Testis (tissue), 3 donors: ENCODE results near the gene SLC35F4. TPM values are rescaled to one million over a fixed set of nuclear protein-coding genes. Genes with fewer than 3 reads are reported as not detected.

Experiments
- DNase-seq: peaks from one replicate; pipeline ENCODE4 v3.0.0-alpha.2; 2019
- H3K27ac ChIP-seq, 2 donors: fragments of 200-600 bp; sonication (generic); one replicate each; pipeline ENCODE4 v1.5.1; 2019
- H3K27me3 ChIP-seq: fragments of 200-600 bp; sonication (generic); one replicate; pipeline ENCODE4 v1.5.1; 2019
- H3K36me3 ChIP-seq: fragments of 200-600 bp; sonication (generic); one replicate; pipeline ENCODE4 v1.5.1; 2017; ENCODE audit warnings: low read depth; ENCODE audit errors: missing control alignments
- H3K4me1 ChIP-seq: fragments of 200-600 bp; sonication (generic); one replicate; pipeline ENCODE4 v1.5.1; 2019
- H3K4me3 ChIP-seq, 2 donors: fragments of 200-600 bp; sonication (generic); one replicate each; pipeline ENCODE4 v1.5.1; 2017 to 2019
- H3K9me3 ChIP-seq: fragments of 200-600 bp; sonication (generic); one replicate; pipeline ENCODE4 v1.5.1; 2017
- CTCF ChIP-seq, 3 experiments: fragments of 450-650 bp in 2 of 3; fragments of 200-600 bp in 1 of 3; sonication (generic) in 1 of 3; IDR thresholded peaks; one replicate each; pipeline ENCODE4 v1.5.1; 2016 to 2019; ENCODE audit warnings: antibody characterized with exemption in 3 of 3, mild to moderate bottlenecking in 2 of 3, moderate library complexity in 1 of 3
- POLR2A ChIP-seq: fragments of 450-650 bp; IDR thresholded peaks from one replicate; pipeline ENCODE4 v1.6.1; 2017; ENCODE audit warnings: antibody characterized with exemption, mild to moderate bottlenecking, moderate library complexity
- WGBS, 2 donors: methylation state at CpG; one replicate each; pipeline ENCODE4 v1.1.5; 2018; 5-methylcytosine and 5-hydroxymethylcytosine counted together
- intact Hi-C: fragments of 100-400 bp; cut with DNase I; formaldehyde crosslinking; loops from one replicate; pipeline ENCODE4 v1.15.1; 2023; ENCODE audit warnings: low total_unique reads
- polyA plus RNA-seq: library from polyadenylated mRNA; stranded (reverse); fragments of 350-450 nt; fragmentation: Illumina TruSeq; extraction: RNeasy Lipid Tissue Mini Kit (QIAGEN cat#74804); gene quantifications from one replicate; pipeline ENCODE4 v1.2.3, GENCODE V29; 2014; ENCODE audit warnings: low read depth, low replicate concordance; ENCODE audit not compliant: insufficient read depth
- total RNA-seq, 2 donors: library from RNA; depleted of rRNA; stranded (reverse); fragments of >200 nt; gene quantifications; one replicate each; pipeline ENCODE4 v1.2.3, GENCODE V29; 2016

SLC35F4 gene
- total and polyA plus RNA-seq, 3 donors from 2014 or later, result 0.50 to 2.8 (median 2.3) TPM

GRCh38 chr14:57568554-57568953 is 297.3 kb downstream of the SLC35F4 start:
- H3K36me3 ChIP-seq, result no peaks in the 10 kb centered on the region
- no peaks in the 10 kb centered on the region for H3K4me1 ChIP-seq
- DNase-seq, result no peak
- intact Hi-C loops, result no loop called here
- WGBS, 2 donors, result 80 to 83% methylated on average over 4 of the region's 4 CpGs
- TF ChIP-seq CTCF (IDR thresholded peaks at IDR 0.05) (no peak), POLR2A (no peak)
- H3K9me3 ChIP-seq, result no peaks in the 10 kb centered on the region
- H3K27ac ChIP-seq, result no peak overlapping the region
- no peak overlapping the region for H3K4me3 ChIP-seq
- H3K27me3 ChIP-seq, result no peaks in the 10 kb centered on the region

GRCh38 chr14:57567220-57567619 is 298.7 kb downstream of the SLC35F4 start:
- TF ChIP-seq CTCF (IDR thresholded peaks at IDR 0.05), result no peak
- TF ChIP-seq POLR2A, result no peak
- Histone ChIP-seq H3K27ac (no peak overlapping the region), H3K27me3 (no peaks in the 10 kb centered on the region), H3K4me3 (no peak overlapping the region), H3K36me3 (no peaks in the 10 kb centered on the region), H3K4me1 (no peaks in the 10 kb centered on the region), H3K9me3 (no peaks in the 10 kb centered on the region)
- intact Hi-C loops, result no loop called here
- WGBS, 2 donors, result 89 to 92% methylated on average over 2 of the region's 2 CpGs
- DNase-seq, result no peak

GRCh38 chr14:57560681-57561080 is 305.2 kb downstream of the SLC35F4 start:
- TF ChIP-seq POLR2A (no peak), CTCF (IDR thresholded peaks at IDR 0.05) (no peak)
- 94 to 99% methylated on average over 3 of the region's 3 CpGs for WGBS, 2 donors
- DNase-seq, result no peak

GRCh38 chr14:57559576-57559975 is 306.3 kb downstream of the SLC35F4 start:
- H3K4me3 ChIP-seq, result no peak overlapping the region
- H3K27ac ChIP-seq, result no peak overlapping the region
- H3K36me3 ChIP-seq, result no peaks in the 10 kb centered on the region
- WGBS, 2 donors, result 85 to 88% methylated on average over 5 of the region's 5 CpGs
- no peaks in the 10 kb centered on the region for H3K4me1 ChIP-seq
- TF ChIP-seq CTCF (IDR thresholded peaks at IDR 0.05) (no peak), POLR2A (no peak)
- intact Hi-C loops, result no loop called here
- DNase-seq, result no peak
- no peaks in the 10 kb centered on the region for H3K27me3 ChIP-seq
- no peaks in the 10 kb centered on the region for H3K9me3 ChIP-seq

More at GRCh38 chr14:57560681-57561080, 305.2 kb downstream of the SLC35F4 start:
- intact Hi-C loops, result no loop called here
- Histone ChIP-seq H3K4me3 (no peak overlapping the region), H3K9me3 (no peaks in the 10 kb centered on the region), H3K4me1 (no peaks in the 10 kb centered on the region), H3K27me3 (no peaks in the 10 kb centered on the region), H3K27ac (no peak overlapping the region), H3K36me3 (no peaks in the 10 kb centered on the region)

GRCh38 chr14:57549765-57550420 is 316.0 kb downstream of the SLC35F4 start:
- Histone ChIP-seq H3K4me3 (no peak overlapping the region), H3K27ac (no peak overlapping the region), H3K27me3 (no peaks in the 10 kb centered on the region), H3K9me3 (no peaks in the 10 kb centered on the region), H3K4me1 (no peaks in the 10 kb centered on the region), H3K36me3 (no peaks in the 10 kb centered on the region)
- no peak for DNase-seq
- 72% methylated on average over 4 of the region's 4 CpGs for WGBS, 2 donors
- intact Hi-C loops, result no loop called here
- TF ChIP-seq CTCF (IDR thresholded peaks at IDR 0.05) (no peak), POLR2A (no peak)
